ENCODE data around the gene C3orf33. TPM values are rescaled to one million over a fixed set of nuclear protein-coding genes. Genes with fewer than 3 reads are reported as not detected.

C3orf33 gene, protein sequence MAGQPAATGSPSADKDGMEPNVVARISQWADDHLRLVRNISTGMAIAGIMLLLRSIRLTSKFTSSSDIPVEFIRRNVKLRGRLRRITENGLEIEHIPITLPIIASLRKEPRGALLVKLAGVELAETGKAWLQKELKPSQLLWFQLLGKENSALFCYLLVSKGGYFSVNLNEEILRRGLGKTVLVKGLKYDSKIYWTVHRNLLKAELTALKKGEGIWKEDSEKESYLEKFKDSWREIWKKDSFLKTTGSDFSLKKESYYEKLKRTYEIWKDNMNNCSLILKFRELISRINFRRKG
- 4.3 to 7.5 TPM (median 6.5 TPM) in 5 replicates for total RNA-seq (2022; extraction: Qiagen RNA extraction; ENCODE audit: low read depth)

DNA sequence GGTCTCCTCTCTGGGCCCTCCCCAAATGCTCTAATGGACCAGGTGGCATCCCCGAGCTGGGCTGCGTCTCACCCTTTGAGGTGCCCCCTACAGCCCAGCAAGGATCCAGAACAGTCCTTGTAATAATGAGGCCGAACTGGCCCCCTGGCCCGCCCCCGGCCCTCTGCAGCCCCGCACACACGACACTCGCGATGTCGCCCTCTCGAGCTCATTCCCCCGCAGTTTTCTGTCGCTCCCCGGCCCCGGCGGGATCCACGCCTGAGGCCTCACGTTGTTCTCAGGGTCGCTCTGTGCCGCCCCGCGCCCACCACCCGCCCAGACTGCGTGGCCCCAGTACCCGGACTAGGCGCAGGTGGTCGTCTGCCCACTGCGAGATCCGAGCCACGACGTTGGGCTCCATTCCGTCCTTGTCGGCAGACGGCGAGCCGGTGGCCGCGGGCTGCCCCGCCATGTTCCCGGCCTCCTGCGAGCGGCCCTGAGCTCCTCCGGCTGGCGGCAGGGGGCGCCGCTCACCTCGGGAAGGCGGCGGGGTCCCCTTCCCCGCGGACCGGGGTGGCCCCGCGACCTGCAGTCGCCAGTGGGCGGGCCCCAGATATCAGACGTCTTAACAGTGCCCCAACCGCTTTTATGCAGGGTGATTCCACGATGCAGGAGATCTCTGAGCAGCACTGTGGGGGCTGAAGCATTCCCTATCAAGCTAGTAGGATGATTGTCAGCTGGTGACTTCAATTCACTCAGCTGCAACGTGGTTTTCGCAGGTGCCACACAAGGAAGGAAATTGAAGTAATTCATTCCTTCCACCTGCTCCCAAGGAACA, at the start of gene C3orf33:
Gene C3orf33 (minus strand): TSS at position 477 of the 817 bp plus-strand sequence. CDS start 26 bp downstream, at position 451.

DNA sequence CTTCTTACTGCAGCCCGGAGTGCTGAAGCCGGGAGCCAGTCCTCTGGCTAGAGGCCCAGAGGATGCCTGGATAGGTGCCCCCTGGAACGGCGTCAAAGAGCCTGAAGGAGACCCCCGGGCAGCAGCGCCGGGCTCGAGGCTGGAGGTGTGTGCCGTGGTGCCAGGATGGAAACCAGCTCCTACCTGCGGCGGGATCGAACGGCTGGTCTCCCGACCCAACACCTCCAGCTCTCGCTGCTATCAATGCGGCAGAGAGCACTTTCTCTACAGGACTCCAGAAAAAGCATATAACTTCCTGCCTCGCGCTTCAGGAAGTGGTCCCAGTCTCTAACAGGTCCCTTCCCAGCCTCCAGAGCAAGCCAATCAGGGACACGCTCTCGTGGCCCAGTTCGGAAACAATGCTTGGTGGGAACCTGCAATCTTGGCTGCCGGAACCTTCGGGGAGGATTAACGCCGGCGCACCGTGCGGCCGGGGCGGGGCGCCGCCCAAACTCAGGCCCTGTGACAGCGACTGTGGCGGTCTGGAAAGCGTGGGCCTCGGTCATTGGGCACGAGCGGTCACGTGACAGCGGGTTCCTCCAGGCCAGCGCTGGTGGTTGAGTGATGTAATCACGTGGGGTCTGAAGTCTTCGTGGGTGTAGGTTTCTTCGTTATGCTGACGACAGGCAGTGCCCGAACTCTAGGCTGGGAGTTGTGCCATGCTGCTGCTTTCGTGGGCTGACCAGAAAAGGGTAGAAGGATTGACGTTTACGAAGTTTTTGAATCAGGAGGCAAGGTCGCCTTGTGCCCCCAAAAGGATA, 48.3 kb upstream of the C3orf33 start, which contains the start of gene SLC33A1:
Gene SLC33A1 (minus strand): TSS at position 287 of the 800 bp plus-strand sequence. CDS start 430 bp downstream, outside the sequence.

DNA sequence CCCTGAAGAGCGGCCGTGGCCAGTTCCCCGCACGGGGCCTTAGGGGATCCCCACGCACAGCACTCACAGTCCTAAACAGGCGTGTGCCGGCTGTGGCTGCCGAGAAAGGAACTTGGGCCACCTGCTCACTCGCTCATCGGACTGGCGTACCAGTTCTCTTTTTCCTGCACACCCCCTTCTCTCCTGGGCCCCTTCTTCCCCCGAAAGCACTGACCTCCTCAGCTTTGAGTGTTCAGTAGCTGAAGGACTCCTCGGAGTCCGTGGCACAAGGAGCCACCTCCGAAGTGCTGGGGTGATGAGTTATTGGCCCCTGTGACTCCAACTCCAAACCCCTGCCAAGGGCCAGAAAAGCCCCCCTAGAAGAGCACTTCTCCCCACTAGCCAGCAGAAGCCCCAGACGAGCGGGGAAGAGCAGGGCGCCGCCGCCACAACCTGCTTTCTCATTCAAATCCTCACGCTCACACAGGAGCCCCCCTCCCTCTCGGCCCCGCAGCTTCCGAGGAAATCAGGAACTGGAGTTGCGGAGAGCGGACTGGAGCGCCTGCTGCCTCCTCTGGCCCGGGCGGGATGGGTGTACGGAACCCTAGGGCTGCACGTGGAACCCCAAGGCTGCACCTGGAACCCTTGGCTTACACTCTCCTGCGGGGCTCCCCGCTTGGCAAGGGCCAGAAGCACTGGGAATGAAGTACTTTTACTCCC, 61.3 kb downstream of the C3orf33 start, which contains the start of gene PLCH1:
Gene PLCH1 (minus strand): TSS at position 446 of the 699 bp plus-strand sequence. CDS start 40,847 bp downstream, outside the sequence.

Other genes starting within 250 kb of the C3orf33 start
- 0.83 to 1.2 TPM (median 1.0 TPM) in 5 replicates for gene PLCH1, start 61.2 kb downstream of the C3orf33 start, total RNA-seq (2022; extraction: Qiagen RNA extraction; ENCODE audit: low read depth)
- gene SLC33A1, start 48.1 kb upstream of the C3orf33 start, total RNA-seq (2022; extraction: Qiagen RNA extraction; ENCODE audit: low read depth) = 12.0 to 17.5 TPM (median 16.2 TPM) in 5 replicates
- 79.6 to 131 TPM (median 81.4 TPM) in 5 replicates for gene GMPS, start 64.4 kb upstream of the C3orf33 start, total RNA-seq (2022; extraction: Qiagen RNA extraction; ENCODE audit: low read depth)

All from A549 treated with ZK216348 at 1 μM for 4 hours (cell line).